SJCRH30 (cell line): ENCODE measurements around the gene ATG2B. TPM values are rescaled to one million over a fixed set of nuclear protein-coding genes. Genes with fewer than 3 reads are reported as not detected.

Experiments used
- DNase-seq, 2 experiments: peaks; one replicate each; pipeline ENCODE4 v3.0.0-alpha.2; 2015 to 2020
- H3K27ac ChIP-seq: fragments of 250-450 bp; sonication (Bioruptor Pico); 2 replicates; pipeline ENCODE4 v1.5.1; 2020; ENCODE audit warnings: mild to moderate bottlenecking, moderate library complexity
- H3K27me3 ChIP-seq: fragments of 250-450 bp; sonication (Bioruptor Pico); 2 replicates; pipeline ENCODE4 v1.5.1; 2020; ENCODE audit warnings: mild to moderate bottlenecking, moderate library complexity
- H3K36me3 ChIP-seq: fragments of 250-450 bp; sonication (Bioruptor Pico); 2 replicates; pipeline ENCODE4 v1.5.1; 2020; ENCODE audit warnings: mild to moderate bottlenecking, moderate library complexity
- H3K4me1 ChIP-seq: fragments of 250-450 bp; sonication (Bioruptor Pico); 2 replicates; pipeline ENCODE4 v1.5.1; 2020; ENCODE audit warnings: mild to moderate bottlenecking, moderate library complexity
- H3K4me3 ChIP-seq: fragments of 250-450 bp; sonication (Bioruptor Pico); 2 replicates; pipeline ENCODE4 v1.5.1; 2020; ENCODE audit warnings: mild to moderate bottlenecking, moderate library complexity
- H3K9me3 ChIP-seq: fragments of 250-450 bp; sonication (Bioruptor Pico); replicated peaks from 2 replicates; pipeline ENCODE4 v1.5.1; 2020; ENCODE audit warnings: mild to moderate bottlenecking, moderate library complexity
- total RNA-seq: library from RNA; depleted of rRNA; stranded (reverse); fragments of >200 nt; shearing (Covaris generic); gene quantifications from 2 replicates; pipeline ENCODE4 v1.2.3, GENCODE V29; 2014

The ATG2B gene
- total RNA-seq, 1 experiment from 2014 or later: 12.7 TPM

DNA sequence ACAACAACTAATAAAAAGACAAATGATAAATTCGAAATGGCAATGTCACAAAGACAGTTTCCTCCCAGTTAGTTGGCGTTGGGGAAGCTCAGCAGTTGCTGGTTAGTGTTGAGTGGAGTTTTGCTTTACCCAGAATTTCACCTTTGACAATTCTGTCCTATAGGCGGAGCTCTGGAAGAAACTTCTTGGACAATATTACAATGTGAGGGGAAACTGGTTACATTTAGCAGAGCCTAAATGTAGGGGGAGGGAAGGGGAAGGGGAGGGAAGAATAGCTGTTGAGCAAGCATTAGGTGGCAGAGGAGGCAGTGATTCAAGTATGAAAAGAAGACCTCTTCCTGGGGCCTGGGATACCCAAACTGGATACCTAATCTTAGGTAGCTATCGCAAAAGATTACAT is 55.7 kb downstream of the ATG2B start:
- H3K4me1 ChIP-seq: no peaks in the 10 kb centered on the region
- H3K27ac ChIP-seq: no peak overlapping the region
- no peak for DNase-seq
- no peaks in the 10 kb centered on the region for H3K9me3 ChIP-seq
- peaks cover 21% of the 10 kb centered on the region for H3K36me3 ChIP-seq
- H3K27me3 ChIP-seq: no peaks in the 10 kb centered on the region
- H3K4me3 ChIP-seq: no peak overlapping the region

DNA sequence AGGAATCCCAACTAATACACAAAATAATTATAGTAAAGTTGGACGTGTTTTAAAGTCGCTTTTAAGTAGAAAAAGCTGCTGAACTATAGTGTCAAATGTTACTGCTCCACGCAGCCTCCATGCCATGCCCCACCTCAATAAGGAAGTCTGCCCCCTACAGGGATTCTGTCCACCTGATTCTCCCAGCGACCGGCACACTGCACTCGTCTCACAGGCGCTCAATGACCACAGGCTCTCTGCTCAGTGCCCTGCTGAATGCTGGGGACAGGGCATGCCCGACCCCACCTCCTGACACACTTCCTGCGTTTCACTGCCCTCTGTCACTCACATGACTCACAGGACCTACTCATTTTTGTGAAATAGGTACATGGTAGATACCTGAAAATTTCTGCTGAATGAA is 58.2 kb downstream of the ATG2B start:
- DNase-seq: no peak
- H3K9me3 ChIP-seq: no peaks in the 10 kb centered on the region
- no peaks in the 10 kb centered on the region for H3K4me1 ChIP-seq
- H3K4me3 ChIP-seq: no peak overlapping the region
- H3K36me3 ChIP-seq: peaks cover 15% of the 10 kb centered on the region; the same call in 1 of the 2 replicates
- no peaks in the 10 kb centered on the region for H3K27me3 ChIP-seq
- H3K27ac ChIP-seq: no peak overlapping the region

- Histone ChIP-seq H3K4me3 (no peak overlapping the region), H3K27me3 (no peaks in the 10 kb centered on the region), H3K27ac (no peak overlapping the region), H3K9me3 (no peaks in the 10 kb centered on the region), H3K36me3 (peaks cover 14% of the 10 kb centered on the region; the same call in 1 of the 2 replicates), H3K4me1 (no peaks in the 10 kb centered on the region)
- no peak for DNase-seq
These were observed 59.2 kb downstream of the ATG2B start for GRCh38 chr14:96303981-96304380.

DNA sequence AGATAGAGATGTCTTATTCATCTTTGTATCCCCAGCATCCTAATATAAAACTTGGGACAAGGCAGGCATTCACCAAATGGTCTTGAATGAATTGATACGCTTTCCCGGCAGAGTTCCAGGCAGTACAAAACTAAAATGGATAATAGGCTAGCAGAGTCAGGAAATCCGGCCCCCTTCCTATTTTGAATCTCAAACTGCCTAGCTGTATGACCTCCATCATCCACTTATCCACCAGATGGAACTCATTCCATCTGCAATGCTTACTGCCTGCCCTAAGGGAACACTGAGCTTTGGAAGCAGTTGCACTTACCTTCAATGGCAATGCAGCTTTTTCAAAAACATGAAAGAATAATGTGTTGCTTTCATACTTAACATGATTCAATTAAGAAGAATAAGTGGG is 63.7 kb downstream of the ATG2B start:
- H3K9me3 ChIP-seq: no peaks in the 10 kb centered on the region
- H3K27me3 ChIP-seq: no peaks in the 10 kb centered on the region
- peaks cover 4% of the 10 kb centered on the region; the same call in 1 of the 2 replicates for H3K36me3 ChIP-seq
- H3K4me3 ChIP-seq: no peak overlapping the region
- no peak for DNase-seq
- H3K4me1 ChIP-seq: no peaks in the 10 kb centered on the region
- H3K27ac ChIP-seq: no peak overlapping the region

GRCh38 chr14:96297997-96298515 is 65.1 kb downstream of the ATG2B start:
- peak in 1 of 2 experiments; percentile 17 for DNase-seq
- H3K27ac ChIP-seq: no peak overlapping the region
- H3K4me3 ChIP-seq: no peak overlapping the region
- no peaks in the 10 kb centered on the region for H3K4me1 ChIP-seq
- no peaks in the 10 kb centered on the region for H3K9me3 ChIP-seq
- H3K36me3 ChIP-seq: no peaks in the 10 kb centered on the region
- no peaks in the 10 kb centered on the region for H3K27me3 ChIP-seq

DNA sequence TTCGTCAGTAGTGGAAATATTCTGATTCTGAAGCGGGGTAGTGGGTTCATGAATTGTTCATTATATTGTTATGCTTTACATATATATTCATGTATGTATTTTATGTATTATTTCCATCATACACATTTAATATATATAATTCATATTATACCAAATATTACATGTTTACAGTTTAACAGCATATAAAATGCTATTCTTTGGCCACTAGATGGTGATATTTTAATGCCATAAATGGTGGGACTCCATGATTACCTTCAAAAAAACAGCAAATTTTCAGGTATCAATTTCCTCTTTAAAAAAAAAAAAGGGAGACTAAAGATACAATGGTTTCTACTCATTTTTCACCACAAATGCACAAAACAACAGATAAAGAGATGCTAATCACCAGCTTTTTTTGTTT is 66.1 kb downstream of the ATG2B start:
- peak in 1 of 2 experiments; percentile 19 for DNase-seq
- H3K4me3 ChIP-seq: no peak overlapping the region
- no peaks in the 10 kb centered on the region for H3K4me1 ChIP-seq
- H3K27ac ChIP-seq: no peak overlapping the region
- H3K36me3 ChIP-seq: no peaks in the 10 kb centered on the region
- no peaks in the 10 kb centered on the region for H3K27me3 ChIP-seq
- no peaks in the 10 kb centered on the region for H3K9me3 ChIP-seq

DNA sequence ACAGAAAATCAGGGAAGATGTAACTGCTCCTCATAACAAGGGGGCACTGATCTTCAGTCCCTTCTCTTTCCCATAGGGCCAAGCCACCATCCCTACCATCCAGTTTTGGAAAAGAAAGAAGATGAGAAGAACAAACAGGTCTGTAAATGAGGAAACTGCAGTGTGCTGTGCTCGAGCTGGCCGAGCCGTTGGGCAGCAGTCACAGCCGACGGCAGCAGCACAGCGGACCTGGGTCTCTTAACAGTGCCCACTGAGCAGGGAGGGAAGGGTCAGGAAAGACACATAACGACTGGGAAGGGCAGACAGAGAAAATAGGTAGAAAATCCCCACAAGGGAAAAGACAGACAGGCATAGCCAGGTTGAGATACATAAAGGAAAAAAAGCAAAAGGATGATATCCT is 68.9 kb downstream of the ATG2B start:
- Histone ChIP-seq H3K9me3 (no peaks in the 10 kb centered on the region), H3K4me3 (no peak overlapping the region), H3K36me3 (no peaks in the 10 kb centered on the region), H3K27ac (no peak overlapping the region), H3K27me3 (no peaks in the 10 kb centered on the region), H3K4me1 (no peaks in the 10 kb centered on the region)
- no peak for DNase-seq

- Histone ChIP-seq H3K4me1 (no peaks in the 10 kb centered on the region), H3K27ac (no peak overlapping the region), H3K9me3 (no peaks in the 10 kb centered on the region), H3K36me3 (no peaks in the 10 kb centered on the region), H3K27me3 (no peaks in the 10 kb centered on the region), H3K4me3 (no peak overlapping the region)
- DNase-seq: no peak
These were observed 75.3 kb downstream of the ATG2B start for GRCh38 chr14:96287856-96288255.

DNA sequence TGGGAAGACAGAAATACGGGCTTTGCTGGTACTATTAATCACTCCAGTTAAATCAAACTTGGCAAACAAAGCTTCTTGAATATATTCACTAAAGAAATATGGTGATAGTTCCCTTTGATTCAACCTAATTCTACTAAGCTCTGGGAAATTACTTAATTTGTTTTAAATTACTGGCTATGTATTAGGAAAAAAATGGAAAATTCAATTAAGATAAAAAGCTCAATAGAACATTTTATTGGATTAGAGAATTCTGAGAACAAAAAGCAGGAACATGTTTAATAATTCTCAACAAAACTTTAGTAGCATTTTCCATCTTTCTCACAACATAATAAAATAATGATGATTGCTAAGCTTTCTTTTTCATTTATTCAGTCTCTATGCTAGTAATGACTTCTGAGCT is 76.9 kb downstream of the ATG2B start:
- no peak overlapping the region for H3K27ac ChIP-seq
- H3K27me3 ChIP-seq: no peaks in the 10 kb centered on the region
- no peak overlapping the region for H3K4me3 ChIP-seq
- no peaks in the 10 kb centered on the region for H3K9me3 ChIP-seq
- H3K36me3 ChIP-seq: no peaks in the 10 kb centered on the region
- H3K4me1 ChIP-seq: no peaks in the 10 kb centered on the region
- DNase-seq: no peak

GRCh38 chr14:96285667-96286066 is 77.5 kb downstream of the ATG2B start:
- Histone ChIP-seq H3K4me3 (no peak overlapping the region), H3K36me3 (no peaks in the 10 kb centered on the region), H3K4me1 (no peaks in the 10 kb centered on the region), H3K27ac (no peak overlapping the region), H3K9me3 (no peaks in the 10 kb centered on the region), H3K27me3 (no peaks in the 10 kb centered on the region)
- no peak for DNase-seq

DNA sequence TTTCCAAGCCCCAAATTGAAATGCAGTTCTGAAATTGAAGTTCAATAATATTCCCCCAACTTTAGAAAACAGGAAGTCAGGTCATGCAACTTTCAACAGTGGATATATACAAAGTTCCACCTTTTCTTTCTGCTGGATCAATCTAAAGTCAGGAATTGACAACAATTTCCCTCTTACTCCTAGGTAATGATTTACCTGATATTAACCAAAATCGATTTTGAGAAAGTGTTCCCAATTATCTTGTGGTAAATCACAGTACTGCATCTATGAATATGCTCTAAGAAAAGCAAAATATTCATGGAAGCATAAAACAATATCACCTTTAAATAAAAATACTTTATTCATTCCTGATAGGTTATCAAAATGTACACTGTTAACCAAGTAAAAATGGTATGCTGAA is 78.7 kb downstream of the ATG2B start:
- H3K9me3 ChIP-seq: no peaks in the 10 kb centered on the region
- H3K27ac ChIP-seq: no peak overlapping the region
- no peaks in the 10 kb centered on the region for H3K4me1 ChIP-seq
- no peaks in the 10 kb centered on the region for H3K36me3 ChIP-seq
- no peak for DNase-seq
- H3K27me3 ChIP-seq: no peaks in the 10 kb centered on the region
- H3K4me3 ChIP-seq: no peak overlapping the region

DNA sequence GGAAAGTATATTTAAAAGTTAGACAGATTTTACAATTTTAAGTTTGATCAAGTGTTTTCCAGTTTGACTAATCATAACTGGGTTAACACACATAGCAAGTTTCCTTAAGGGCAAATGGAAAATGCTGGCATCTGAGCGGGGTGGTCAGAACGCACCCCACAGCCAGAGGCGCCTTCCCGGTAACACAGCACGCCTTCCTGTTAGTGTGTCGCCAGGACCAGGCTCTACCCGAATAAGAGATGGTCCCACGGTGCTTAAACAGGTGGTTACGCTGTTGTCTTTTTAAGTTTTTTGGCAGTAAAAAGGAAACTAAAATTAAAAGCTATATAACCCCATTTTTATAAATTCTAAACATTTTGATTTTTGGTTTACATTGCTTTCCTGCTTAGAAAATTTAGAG is 79.1 kb downstream of the ATG2B start:
- H3K27me3 ChIP-seq: no peaks in the 10 kb centered on the region
- no peaks in the 10 kb centered on the region for H3K4me1 ChIP-seq
- DNase-seq: no peak
- no peaks in the 10 kb centered on the region for H3K36me3 ChIP-seq
- H3K4me3 ChIP-seq: no peak overlapping the region
- H3K9me3 ChIP-seq: no peaks in the 10 kb centered on the region
- no peak overlapping the region for H3K27ac ChIP-seq

- Histone ChIP-seq H3K4me1 (no peaks in the 10 kb centered on the region), H3K36me3 (no peaks in the 10 kb centered on the region), H3K27me3 (no peaks in the 10 kb centered on the region), H3K9me3 (no peaks in the 10 kb centered on the region), H3K4me3 (no peak overlapping the region), H3K27ac (no peak overlapping the region)
- DNase-seq: no peak
These were observed 81.7 kb downstream of the ATG2B start for GRCh38 chr14:96281486-96281885.

- H3K36me3 ChIP-seq: no peaks in the 10 kb centered on the region
- DNase-seq: no peak
- no peaks in the 10 kb centered on the region for H3K27me3 ChIP-seq
- no peaks in the 10 kb centered on the region for H3K4me1 ChIP-seq
- no peaks in the 10 kb centered on the region for H3K9me3 ChIP-seq
- no peak overlapping the region for H3K4me3 ChIP-seq
- no peak overlapping the region for H3K27ac ChIP-seq
These were observed 83.0 kb downstream of the ATG2B start for GRCh38 chr14:96280104-96280503.

GRCh38 chr14:96279564-96279963 is 83.6 kb downstream of the ATG2B start:
- H3K27ac ChIP-seq: no peak overlapping the region
- H3K27me3 ChIP-seq: no peaks in the 10 kb centered on the region
- H3K36me3 ChIP-seq: no peaks in the 10 kb centered on the region
- H3K9me3 ChIP-seq: no peaks in the 10 kb centered on the region
- H3K4me1 ChIP-seq: no peaks in the 10 kb centered on the region
- no peak overlapping the region for H3K4me3 ChIP-seq
- no peak for DNase-seq

GRCh38 chr14:96277890-96278289 is 85.3 kb downstream of the ATG2B start:
- Histone ChIP-seq H3K36me3 (no peaks in the 10 kb centered on the region), H3K27me3 (no peaks in the 10 kb centered on the region), H3K9me3 (no peaks in the 10 kb centered on the region), H3K4me1 (no peaks in the 10 kb centered on the region), H3K27ac (no peak overlapping the region), H3K4me3 (no peak overlapping the region)
- no peak for DNase-seq
